Stimulated activated CD8-positive, alpha-beta memory T cell treated with anti-CD3 and anti-CD28 coated beads, Interleukin-7, amount 100 ng/mL, for 48 hours (primary cell): Measurements from ENCODE around the gene PPP1R18.
"Not testable (repeated sequence)": the region's sequence is repeated elsewhere in the genome, so short reads cannot be mapped to it uniquely, and the experiment has no call there.

Experiments used
- DNase-seq, 2 donors: peaks; one replicate each; pipeline ENCODE4 v3.0.0-alpha.2; 2020; ENCODE audit warnings: low read depth in 1 of 2; ENCODE audit errors: extremely low read depth in 1 of 2

PPP1R18 gene

GRCh38 chr6:30670760-30671527 lies 15.5 kb downstream of the PPP1R18 start:
- DNase-seq: no peak

GRCh38 chr6:30666300-30666699 lies 20.1 kb downstream of the PPP1R18 start:
- peak in 1 of 2 donors; percentile 72 for DNase-seq

- DNase-seq: no peak
These were observed 21.3 kb downstream of the PPP1R18 start for GRCh38 chr6:30664994-30665767.

- DNase-seq: not testable (repeated sequence)
These were observed 28.5 kb downstream of the PPP1R18 start for GRCh38 chr6:30657922-30658321.

GRCh38 chr6:30657454-30657853 lies 29.0 kb downstream of the PPP1R18 start:
- DNase-seq: no peak

- DNase-seq: no peak
These were observed 29.9 kb downstream of the PPP1R18 start for GRCh38 chr6:30656513-30656912.

- no peak for DNase-seq
These were observed 30.7 kb downstream of the PPP1R18 start for GRCh38 chr6:30655743-30656094.

GRCh38 chr6:30654798-30655742 lies 31.4 kb downstream of the PPP1R18 start:
- no peak for DNase-seq

GRCh38 chr6:30651143-30651542 lies 35.3 kb downstream of the PPP1R18 start:
- DNase-seq: no peak

GRCh38 chr6:30647242-30648116 lies 39.0 kb downstream of the PPP1R18 start:
- DNase-seq: peak; percentile 68 to 75

- DNase-seq: peak; percentile 80 to 88
These were observed 39.8 kb downstream of the PPP1R18 start, which contains the start of gene C6orf136 for GRCh38 chr6:30646450-30647241. Gene C6orf136 (plus strand): TSS chr6:30647133. CDS start chr6:30647232, 99 bp downstream.

- DNase-seq: no peak
These were observed 40.5 kb downstream of the PPP1R18 start for GRCh38 chr6:30645989-30646388.

- DNase-seq: no peak
These were observed 41.7 kb downstream of the PPP1R18 start for GRCh38 chr6:30644769-30645168.

GRCh38 chr6:30643656-30644055 lies 42.8 kb downstream of the PPP1R18 start:
- DNase-seq: no peak

- DNase-seq: no peak
These were observed 45.4 kb downstream of the PPP1R18 start for GRCh38 chr6:30641048-30641447.

GRCh38 chr6:30640481-30640880 lies 46.0 kb downstream of the PPP1R18 start:
- no peak for DNase-seq

GRCh38 chr6:30635834-30636233 lies 50.6 kb downstream of the PPP1R18 start:
- no peak for DNase-seq

GRCh38 chr6:30626484-30627366 lies 59.7 kb downstream of the PPP1R18 start, which contains the start of gene ATAT1:
Gene ATAT1 (plus strand): TSS chr6:30626874.
- DNase-seq: peak; percentile 75 to 83
